B cell (primary cell): Measurements from ENCODE around the gene HEPN1. TPM values are rescaled to one million over a fixed set of nuclear protein-coding genes. Genes with fewer than 3 reads are reported as not detected.

ENCODE experiments used
- ATAC-seq: fragments of 200-7000 bp; cut with Tn5 transposase; one replicate; pipeline ENCODE4 v1.10.0; 2021; ENCODE audit warnings: low read depth, mild to moderate bottlenecking, moderate number of reproducible peaks, moderate library complexity
- CTCF ChIA-PET: fragments of 350-600 bp; sonication (Branson Sonifier 250); formaldehyde crosslinking; loops from one replicate; lab custom pipeline; 2021; ENCODE audit warnings: antibody characterized with exemption, inconsistent platforms; lab: Charles Lee
- POLR2A ChIA-PET: fragments of 350-600 bp; sonication (Branson Sonifier 250); formaldehyde crosslinking; loops from one replicate; lab custom pipeline; 2021; ENCODE audit warnings: antibody characterized with exemption; lab: Charles Lee
- DNase-seq: peaks from one replicate; pipeline ENCODE4 v3.0.0; 2013
- H2AFZ ChIP-seq: 2 replicates; pipeline ENCODE4 v1.6.1; 2012; ENCODE audit warnings: mild to moderate bottlenecking, low read depth, low read length; ENCODE audit not compliant: insufficient read depth, poor library complexity, severe bottlenecking
- H3K27ac ChIP-seq, 2 donors: 1 replicate in 1 of 2; 2 replicates in 1 of 2; pipeline ENCODE4 v1.5.1; 2012 to 2013; ENCODE audit warnings: low read length in 2 of 2, mild to moderate bottlenecking in 2 of 2, moderate library complexity in 1 of 2
- H3K27me3 ChIP-seq, 4 experiments: fragments of 200-600 bp in 1 of 4; sonication (generic) in 1 of 4; replicated peaks in 1 of 4; 1 replicate in 2 of 4; 2 replicates in 2 of 4; pipeline versions ENCODE4 v1.6.1 to v1.7.0; 2013 to 2016; ENCODE audit warnings: low read length in 3 of 4, mild to moderate bottlenecking in 2 of 4, mixed read lengths in 1 of 4, moderate library complexity in 1 of 4; ENCODE audit not compliant: insufficient read depth in 4 of 4, control insufficient read depth in 3 of 4; ENCODE audit errors: control extremely low read depth in 1 of 4
- H3K36me3 ChIP-seq, 2 experiments: replicated peaks in 1 of 2; 1 replicate in 1 of 2; 2 replicates in 1 of 2; pipeline versions ENCODE4 v1.6.1 to v1.7.1; 2013; ENCODE audit warnings: low read length in 1 of 2; ENCODE audit not compliant: insufficient read depth in 2 of 2, control insufficient read depth in 1 of 2; ENCODE audit errors: control extremely low read depth in 1 of 2, extremely low read depth in 1 of 2
- H3K4me1 ChIP-seq, 2 donors: fragments of 200-600 bp in 1 of 2; sonication (generic) in 1 of 2; 1 replicate in 1 of 2; 2 replicates in 1 of 2; pipeline versions ENCODE4 v1.5.1 to v1.6.1; 2013 to 2017; ENCODE audit warnings: low read length in 2 of 2; ENCODE audit not compliant: control insufficient read depth in 2 of 2, insufficient read depth in 2 of 2
- H3K4me2 ChIP-seq: replicated peaks from 2 replicates; pipeline ENCODE3; 2012; ENCODE audit warnings: mild to moderate bottlenecking, low read depth, low read length; ENCODE audit not compliant: poor library complexity, severe bottlenecking
- H3K4me3 ChIP-seq, 5 experiments: fragments of 200-600 bp in 1 of 5; sonication (generic) in 1 of 5; 1 replicate in 3 of 5; 2 replicates in 2 of 5; pipeline versions ENCODE4 v1.5.1 to v1.7.0; 2011 to 2016; ENCODE audit warnings: low read length in 4 of 5, mild to moderate bottlenecking in 4 of 5, low read depth in 2 of 5, control low read depth in 1 of 5, moderate library complexity in 1 of 5; ENCODE audit not compliant: insufficient read depth in 1 of 5; ENCODE audit errors: control extremely low read depth in 1 of 5, extremely low read depth in 1 of 5
- H3K79me2 ChIP-seq: fragments of 200-600 bp; sonication (generic); one replicate; pipeline ENCODE4 v1.6.0; 2016; ENCODE audit warnings: low read length; ENCODE audit not compliant: control insufficient read depth, insufficient read depth
- H3K9ac ChIP-seq: fragments of 200-600 bp; sonication (generic); 2 replicates; pipeline ENCODE4 v1.6.1; 2017; ENCODE audit warnings: mild to moderate bottlenecking, low read length, moderate library complexity
- H3K9me3 ChIP-seq, 3 donors: one replicate each; pipeline versions ENCODE4 v1.6.1 to v1.7.1; 2013; ENCODE audit warnings: low read length in 2 of 3; ENCODE audit not compliant: control insufficient read depth in 2 of 3, insufficient read depth in 1 of 3; ENCODE audit errors: control extremely low read depth in 1 of 3
- H4K20me1 ChIP-seq: 2 replicates; pipeline ENCODE4 v1.6.0; 2012; ENCODE audit warnings: mild to moderate bottlenecking, low read length; ENCODE audit not compliant: insufficient read depth, control insufficient read depth, poor library complexity, severe bottlenecking
- H3K27ac Mint-ChIP-seq: one replicate; pipeline ENCODE4 v1.8.0; 2021; ENCODE audit warnings: mixed read lengths
- H3K27me3 Mint-ChIP-seq: one replicate; pipeline ENCODE4 v1.8.0; 2021; ENCODE audit warnings: mixed read lengths
- H3K4me1 Mint-ChIP-seq: one replicate; pipeline ENCODE4 v1.8.0; 2021; ENCODE audit warnings: mixed read lengths
- H3K4me3 Mint-ChIP-seq: one replicate; pipeline ENCODE4 v1.8.0; 2021; ENCODE audit warnings: mixed read lengths
- H3K9me3 Mint-ChIP-seq: one replicate; pipeline ENCODE4 v1.8.0; 2022; ENCODE audit warnings: mixed read lengths; ENCODE audit not compliant: insufficient read depth
- CTCF ChIP-seq: fragments of 200-600 bp; IDR thresholded peaks from one replicate; pipeline ENCODE4 v1.8.0; 2022; ENCODE audit warnings: antibody characterized with exemption, mild to moderate bottlenecking
- EZH2 ChIP-seq: IDR thresholded peaks from 2 replicates; pipeline ENCODE4 v1.6.1; 2012; ENCODE audit warnings: borderline replicate concordance, low read depth, mild to moderate bottlenecking, moderate library complexity, low read length; ENCODE audit not compliant: insufficient read depth, poor library complexity, severe bottlenecking
- WGBS: methylation state at CpG from one replicate; pipeline ENCODE4 v1.1.5; 2013; ENCODE audit warnings: missing lambda C conversion rate; ENCODE audit not compliant: insufficient coverage; 5-methylcytosine and 5-hydroxymethylcytosine counted together
- intact Hi-C: fragments of 100-400 bp; cut with micrococcal nuclease; formaldehyde crosslinking; loops from one replicate; pipeline ENCODE4 v1.10.0; 2022
- polyA plus RNA-seq: library from polyadenylated mRNA; depleted of rRNA; stranded (reverse); fragments of >200 nt; gene quantifications from 2 replicates; pipeline ENCODE4 v1.2.3, GENCODE V29; 2012
- total RNA-seq, 2 donors: library from RNA; stranded (reverse); fragments of 120-200 nt in 1 of 2; gene quantifications; 1 replicate in 1 of 2; 2 replicates in 1 of 2; pipeline versions ENCODE4 v1.2.3 to v1.2.4, GENCODE V29; 2013 to 2022

HEPN1 gene
- total and polyA plus RNA-seq, 2 donors (not counting 1 experiment from before 2014, with no cell fraction given): not detected

GRCh38 chr11:124930799-124931198, 11.7 kb downstream of the HEPN1 start:
- Histone ChIP-seq H2AFZ (no peak overlapping the region), H3K79me2 (no peaks in the 10 kb centered on the region), H3K36me3 (no peaks in the 10 kb centered on the region), H3K4me3 (no peak overlapping the region), H3K4me1 (no peaks in the 10 kb centered on the region), H3K9me3 (peaks cover 0 to 2% (median 0%) of the 10 kb centered on the region in 3 donors), H3K9ac (no peak overlapping the region), H3K27me3 (peaks cover 0 to 14% (median 5%) of the 10 kb centered on the region in 4 experiments), H3K4me2 (no peak overlapping the region), H4K20me1 (no peaks in the 10 kb centered on the region), H3K27ac (no peak overlapping the region)
- no peak overlapping the region for H3K27ac Mint-ChIP-seq
- WGBS: no CpG with 5 or more reads among the region's 3 CpGs
- ATAC-seq (no peak), DNase-seq (no peak)
- TF ChIP-seq CTCF: no peak
- TF ChIP-seq EZH2: no peak
- H3K4me1 Mint-ChIP-seq: peaks cover 2% of the 10 kb centered on the region
- POLR2A ChIA-PET: no interaction called here
- intact Hi-C loops: no loop called here
- no peaks in the 10 kb centered on the region for H3K9me3 Mint-ChIP-seq
- H3K4me3 Mint-ChIP-seq: no peak overlapping the region
- CTCF ChIA-PET: interaction anchor here (1.1 kb wide), 1 partner anchor 94 kb away, joined by 3 read pairs; no protein-coding TSS in a partner anchor
- peaks cover 1% of the 10 kb centered on the region for H3K27me3 Mint-ChIP-seq

- no peak for ATAC-seq
These were observed 16.0 kb downstream of the HEPN1 start for GRCh38 chr11:124934862-124935547.

More at GRCh38 chr11:124934862-124935547, 16.0 kb downstream of the HEPN1 start:
- peaks cover 2% of the 10 kb centered on the region for H3K4me1 Mint-ChIP-seq
- no peaks in the 10 kb centered on the region for H4K20me1 ChIP-seq
- intact Hi-C loops: no loop called here
- no peak overlapping the region for H3K9ac ChIP-seq
- TF ChIP-seq CTCF: no peak
- no peak for TF ChIP-seq EZH2
- no peak overlapping the region for H3K4me3 ChIP-seq
- DNase-seq: no peak
- H3K79me2 ChIP-seq: no peaks in the 10 kb centered on the region
- ChIA-PET CTCF (no interaction called here), POLR2A (no interaction called here)
- H3K4me3 Mint-ChIP-seq: no peak overlapping the region
- no peak overlapping the region for H3K4me2 ChIP-seq
- peaks cover 0 to 8% (median 4%) of the 10 kb centered on the region in 3 donors for H3K9me3 ChIP-seq
- no peaks in the 10 kb centered on the region for H3K9me3 Mint-ChIP-seq
- H3K27me3 ChIP-seq: peaks cover 0 to 21% (median 5%) of the 10 kb centered on the region in 4 experiments
- no peak overlapping the region for H3K27ac Mint-ChIP-seq
- no peak overlapping the region for H2AFZ ChIP-seq
- no peaks in the 10 kb centered on the region for H3K4me1 ChIP-seq
- H3K36me3 ChIP-seq: no peaks in the 10 kb centered on the region
- H3K27me3 Mint-ChIP-seq: peaks cover 14% of the 10 kb centered on the region
- no peak overlapping the region for H3K27ac ChIP-seq
- 94% methylated on average over 2 of the region's 4 CpGs for WGBS
